Hematopoietic multipotent progenitor cell treated with erythropoietin and hydrocortisone succinate and interleukin-3 and kit ligand, for 6 days (in vitro differentiated cells): Measurements from ENCODE around the gene PRIMPOL.
"Not testable (repeated sequence)": the region's sequence is repeated elsewhere in the genome, so short reads cannot be mapped to it uniquely, and the experiment has no call there.

ENCODE experiments used
- DNase-seq: peaks from one replicate; pipeline ENCODE4 v3.0.0-alpha.2; 2015

PRIMPOL gene

DNA sequence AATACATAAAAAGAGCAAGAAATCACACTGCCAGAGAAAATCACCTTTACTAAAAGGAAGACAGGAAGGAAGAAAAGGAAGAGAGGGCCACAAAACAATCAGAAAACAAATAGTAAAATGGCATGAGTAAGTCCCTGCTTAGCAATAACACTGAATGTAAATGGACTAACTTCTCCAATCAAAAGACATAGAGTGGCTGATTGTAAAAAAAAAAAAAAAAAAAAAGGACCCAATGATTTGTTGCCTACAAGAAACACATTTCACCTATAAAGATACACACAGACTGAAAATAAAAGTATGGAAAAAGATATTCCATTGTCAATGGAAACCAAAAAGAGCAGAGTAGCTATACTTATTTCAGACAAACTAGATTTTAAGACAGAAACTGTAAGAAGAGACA lies 71.7 kb downstream of the PRIMPOL start:
- no peak for DNase-seq

GRCh38 chr4:184722798-184723197 lies 73.3 kb downstream of the PRIMPOL start:
- DNase-seq, result peak; percentile 66

DNA sequence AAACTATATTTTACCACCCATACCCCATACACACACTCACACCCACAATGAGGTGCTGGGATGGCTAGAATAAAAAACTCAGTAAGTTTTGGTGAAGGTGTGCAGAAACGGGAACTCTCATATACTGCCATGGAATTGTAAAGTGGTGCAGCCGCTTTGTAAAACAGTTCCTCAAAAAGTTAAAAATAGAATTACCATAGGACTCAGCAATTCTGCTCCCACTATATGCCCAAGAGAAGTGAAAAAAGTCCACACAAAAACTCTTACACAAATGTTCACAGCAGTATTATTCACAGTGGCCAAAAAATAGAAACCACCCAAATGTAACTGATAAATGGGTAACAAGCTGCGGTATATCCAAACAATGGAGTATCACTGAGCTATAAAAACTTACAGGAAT lies 77.9 kb downstream of the PRIMPOL start:
- DNase-seq, result no peak

GRCh38 chr4:184728858-184729257 lies 79.3 kb downstream of the PRIMPOL start:
- DNase-seq, result no peak

DNA sequence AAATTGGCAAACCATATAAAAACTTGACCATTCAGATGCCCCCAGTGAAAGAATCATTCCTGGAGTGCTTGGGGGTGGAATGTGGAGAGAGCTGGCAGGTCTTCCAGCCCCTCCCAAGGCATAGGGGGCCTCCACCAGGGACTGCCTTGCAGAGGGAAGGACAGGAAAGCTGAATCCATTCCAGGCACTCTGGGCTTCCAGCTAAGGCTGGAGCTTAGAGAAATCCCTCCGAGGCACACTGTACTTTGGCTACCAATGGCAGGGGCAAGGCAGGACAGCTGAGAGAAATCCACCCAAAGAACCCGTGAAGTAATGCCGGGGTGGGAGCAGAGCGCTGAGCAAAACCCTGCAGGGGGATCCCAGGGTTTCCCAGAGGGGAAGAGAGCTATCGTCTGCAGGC lies 80.4 kb downstream of the PRIMPOL start:
- no peak for DNase-seq

- no peak for DNase-seq
These were observed 81.5 kb downstream of the PRIMPOL start for GRCh38 chr4:184731056-184731455.

DNA sequence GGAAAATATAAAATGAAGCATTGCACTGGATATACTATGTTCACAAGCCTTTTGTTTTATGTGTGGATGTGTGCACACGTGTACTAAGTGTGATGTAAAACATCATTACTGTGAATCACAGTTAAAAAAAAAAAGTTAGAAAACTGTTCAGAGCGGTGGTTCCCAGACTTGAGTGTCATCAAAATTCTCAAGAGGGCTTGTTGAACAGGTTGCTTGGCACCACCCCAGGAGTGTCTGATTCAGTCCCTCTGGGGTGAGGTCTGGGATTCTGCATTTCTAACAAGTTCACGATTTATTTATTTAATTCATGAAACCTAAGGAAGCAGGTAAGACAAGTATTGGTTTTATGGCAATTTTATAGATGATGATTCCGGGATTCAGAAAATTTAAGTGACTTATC lies 82.6 kb downstream of the PRIMPOL start:
- peak; percentile 43 for DNase-seq

- DNase-seq, result peak; percentile 99
These were observed 84.4 kb downstream of the PRIMPOL start, which contains the start of gene CENPU for GRCh38 chr4:184733654-184734524. Gene CENPU (minus strand): TSS chr4:184734096. CDS start chr4:184734062, 34 bp downstream.

GRCh38 chr4:184734758-184735157 lies 85.2 kb downstream of the PRIMPOL start:
- DNase-seq, result no peak

DNA sequence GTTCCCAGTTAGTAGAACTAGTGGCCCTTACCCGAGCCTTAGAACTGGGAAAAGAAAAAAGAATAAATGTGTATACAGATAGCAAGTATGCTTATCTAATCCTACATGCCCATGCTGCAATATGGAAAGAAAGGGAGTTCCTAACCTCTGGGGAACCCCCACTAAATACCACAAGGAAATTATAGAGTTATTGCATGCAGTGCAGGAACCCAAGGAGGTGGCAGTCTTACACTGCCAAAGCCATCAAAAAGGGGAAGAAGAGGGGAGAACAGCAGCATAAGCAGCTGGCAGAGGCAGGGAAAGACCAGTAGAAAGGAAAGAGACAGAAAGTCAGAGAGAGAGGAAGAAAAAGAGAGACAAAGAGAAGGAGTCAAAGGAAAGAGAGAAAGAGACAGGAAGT lies 90.0 kb downstream of the PRIMPOL start:
- DNase-seq, result peak; percentile 75

DNA sequence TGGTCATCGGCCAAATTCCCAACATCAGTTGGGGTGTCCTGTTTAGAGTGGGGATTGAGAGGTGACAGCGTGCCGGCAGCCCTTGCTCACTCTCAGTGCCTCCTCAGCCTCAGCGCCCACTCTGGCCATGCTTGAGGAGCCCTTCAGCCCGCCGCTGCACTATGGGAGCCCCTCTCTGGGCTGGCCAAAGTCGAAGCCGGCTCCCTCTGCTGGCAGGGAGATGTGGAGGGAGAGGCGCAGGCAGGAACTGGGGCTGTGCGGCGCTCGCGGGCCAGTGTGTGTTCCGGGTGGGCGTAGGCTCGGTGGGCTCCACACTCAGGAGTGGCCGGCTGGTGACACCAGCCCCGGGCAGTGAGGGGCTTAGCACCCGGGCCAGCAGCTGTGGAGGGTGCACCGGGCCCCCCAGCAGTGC lies 91.4 kb downstream of the PRIMPOL start:
- DNase-seq, result no peak

- not testable (repeated sequence) for DNase-seq
These were observed 92.1 kb downstream of the PRIMPOL start for GRCh38 chr4:184741651-184742050.

DNA sequence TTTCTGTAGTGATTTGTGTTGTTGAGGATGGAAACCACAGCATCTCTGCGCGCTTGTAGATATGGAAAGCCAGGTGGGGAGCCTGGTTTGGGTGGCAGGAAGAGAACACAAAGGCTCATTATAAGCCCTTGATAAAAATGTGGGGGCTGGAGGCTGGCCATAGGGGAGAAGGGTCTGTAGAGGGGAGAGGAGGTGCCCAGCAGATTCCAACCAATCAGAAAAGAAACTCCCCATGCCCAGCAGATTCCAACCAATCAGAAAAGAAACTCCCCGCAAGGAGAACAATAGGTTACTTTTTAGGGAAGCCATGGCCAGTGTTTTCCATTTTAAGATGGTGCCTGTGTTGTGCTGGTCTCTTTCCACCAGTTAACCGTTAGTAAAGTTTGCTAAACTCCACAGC lies 94.1 kb downstream of the PRIMPOL start:
- no peak for DNase-seq

GRCh38 chr4:184744236-184744635 lies 94.7 kb downstream of the PRIMPOL start:
- no peak for DNase-seq
